ENCODE measurements around the gene TOX3. TPM values are rescaled to one million over a fixed set of nuclear protein-coding genes. Genes with fewer than 3 reads are reported as not detected.

The TOX3 gene
- total and polyA plus RNA-seq, 2 of the 8 experiments (the other 6 are each of a cell fraction or from before 2014, with no cell fraction given), result 16.7 to 31.2 TPM

- Histone ChIP-seq H3K79me1 (ENCODE audit: low read depth, low read length) (peaks cover 3% of the 10 kb centered on the region; the same call in 1 of the 2 replicates), H2BK12ac (ENCODE audit: low read depth, low read length) (no peak overlapping the region), H3K4ac (replicated peaks; ENCODE audit: insufficient read length, low read depth, low read length) (no peak overlapping the region), H3K56ac (replicated peaks; ENCODE audit: insufficient read length, low read depth, low read length) (no peak overlapping the region), H3K4me1 (replicated peaks in 1 of 4; ENCODE audit: control insufficient read depth in 3 of 4, insufficient read depth in 4 of 4, low read length in 3 of 4) (peaks cover 0 to 8% (median 4%) of the 10 kb centered on the region in 4 experiments; a peak in 1 of 7 replicates), H3K23me2 (ENCODE audit: low read depth, low read length) (no peaks in the 10 kb centered on the region), H3K36me3 (ENCODE audit: control insufficient read depth in 2 of 4, insufficient read depth in 4 of 4, low read length in 3 of 4) (peaks cover 0 to 7% (median 0%) of the 10 kb centered on the region in 4 experiments; a peak in 2 of 8 replicates), H3K79me2 (ENCODE audit: control insufficient read depth in 1 of 2, insufficient read depth in 2 of 2, low read length in 2 of 2) (peaks cover 0 to 57% of the 10 kb centered on the region in 2 experiments; a peak in 3 of 4 replicates), H3K27ac (ENCODE audit: low read depth, low read length) (no peak overlapping the region), H2BK120ac (replicated peaks; ENCODE audit: low read depth, low read length) (no peak overlapping the region), H2BK5ac (ENCODE audit: low read depth, low read length) (no peak overlapping the region), H4K8ac (ENCODE audit: extremely low read depth, insufficient read depth, low read length) (no peak overlapping the region), H4K5ac (ENCODE audit: insufficient read length, low read depth, low read length) (no peak overlapping the region), H2AK5ac (ENCODE audit: low read depth, low read length) (no peak overlapping the region), H3K9ac (replicated peaks in 1 of 4; ENCODE audit: extremely low read depth in 1 of 4, low read depth in 3 of 4, low read length in 3 of 4) (no peak overlapping the region), H2BK15ac (ENCODE audit: low read length) (no peak overlapping the region), H4K20me1 (replicated peaks in 1 of 2; ENCODE audit: control insufficient read depth in 1 of 2, insufficient read depth in 2 of 2, low read length in 2 of 2) (peaks cover 2% of the 10 kb centered on the region in 2 experiments), H3K4me3 (ENCODE audit: extremely low read depth in 1 of 4, insufficient read depth in 2 of 4, low read depth in 3 of 4, low read length in 4 of 4) (no peak overlapping the region), H2BK20ac (ENCODE audit: low read length) (no peak overlapping the region), H3K18ac (ENCODE audit: extremely low read depth, low read length) (no peak overlapping the region), H4K91ac (replicated peaks; ENCODE audit: insufficient read length, low read length) (no peak overlapping the region), H3K23ac (ENCODE audit: insufficient read length) (no peak overlapping the region), H2AFZ (ENCODE audit: low read length) (no peak overlapping the region), H3K4me2 (ENCODE audit: insufficient read depth in 1 of 2, low read depth in 2 of 2, low read length in 2 of 2) (no peak overlapping the region), H3K14ac (ENCODE audit: insufficient read length) (no peak overlapping the region), H3K9me3 (ENCODE audit: insufficient read depth in 2 of 2, low read depth in 1 of 2, low read length in 1 of 2) (no peaks in the 10 kb centered on the region), H3K27me3 (replicated peaks in 1 of 4; ENCODE audit: control insufficient read depth in 3 of 4, extremely low read depth in 1 of 4, insufficient read depth in 3 of 4, low read length in 3 of 4) (no peaks in the 10 kb centered on the region)
- CTCF ChIA-PET (ENCODE audit: partially characterized antibody), result no interaction called here
- FAIRE-seq, result no peak
- DNase-seq (ENCODE audit: low read depth in 1 of 2, low spot score in 2 of 2), result no peak
- 87% methylated on average over 2 of the region's 2 CpGs; no CpG with 5 or more reads in 1 of the 2 experiments for WGBS, 2 experiments (ENCODE audit: extremely low coverage in 1 of 2, insufficient coverage in 1 of 2, insufficient read length in 1 of 2, insufficient replicate concordance in 2 of 2, low coverage in 1 of 2, low lambda C conversion rate in 2 of 2, missing lambda C conversion rate in 1 of 2)
- no peak for TF ChIP-seq SIRT6 (IDR thresholded peaks at IDR 0.05; ENCODE audit: low read length)
- TF ChIP-seq JUN (IDR thresholded peaks at IDR 0.05; ENCODE audit: low read depth, low read length), result no peak
- TF ChIP-seq, protein P1, sequence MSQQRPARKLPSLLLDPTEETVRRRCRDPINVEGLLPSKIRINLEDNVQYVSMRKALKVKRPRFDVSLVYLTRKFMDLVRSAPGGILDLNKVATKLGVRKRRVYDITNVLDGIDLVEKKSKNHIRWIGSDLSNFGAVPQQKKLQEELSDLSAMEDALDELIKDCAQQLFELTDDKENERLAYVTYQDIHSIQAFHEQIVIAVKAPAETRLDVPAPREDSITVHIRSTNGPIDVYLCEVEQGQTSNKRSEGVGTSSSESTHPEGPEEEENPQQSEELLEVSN (IDR thresholded peaks at IDR 0.05), result no peak
- no peak for TF ChIP-seq EGR1 (IDR thresholded peaks at IDR 0.05; ENCODE audit: borderline replicate concordance, low read depth, low read length)
- TF ChIP-seq CBX8 (IDR thresholded peaks at IDR 0.05; ENCODE audit: borderline replicate concordance, low read depth, low read length), result no peak
- TF ChIP-seq NRF1 (IDR thresholded peaks at IDR 0.05; ENCODE audit: low read depth, low read length), result no peak
- no peak for TF ChIP-seq MAFK (IDR thresholded peaks at IDR 0.05; ENCODE audit: low read depth, low read length)
- TF ChIP-seq TAF7 (optimal IDR thresholded peaks at IDR 0.05; ENCODE audit: borderline replicate concordance, low read depth, low read length), result no peak
- no peak for TF ChIP-seq RFX5 (IDR thresholded peaks at IDR 0.05; ENCODE audit: borderline replicate concordance, low read depth, low read length)
- TF ChIP-seq ASH2L (IDR thresholded peaks at IDR 0.05; ENCODE audit: low read length), result no peak
- no peak for TF ChIP-seq BACH1 (IDR thresholded peaks at IDR 0.05; ENCODE audit: low read length)
- TF ChIP-seq, protein P2, sequence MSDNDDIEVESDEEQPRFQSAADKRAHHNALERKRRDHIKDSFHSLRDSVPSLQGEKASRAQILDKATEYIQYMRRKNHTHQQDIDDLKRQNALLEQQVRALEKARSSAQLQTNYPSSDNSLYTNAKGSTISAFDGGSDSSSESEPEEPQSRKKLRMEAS (IDR thresholded peaks at IDR 0.05), result no peak
- no peak for TF ChIP-seq NANOG (IDR thresholded peaks at IDR 0.05; ENCODE audit: insufficient read depth, low read depth, low read length, poor library complexity, severe bottlenecking)
- POLR2A ChIA-PET (ENCODE audit: partially characterized antibody), result no interaction called here
Observed at GRCh38 chr16:52476111-52476510, 70.8 kb downstream of the TOX3 start.

All from H1 (cell line).